ENCODE data around the gene LCMT1. TPM values are rescaled to one million over a fixed set of nuclear protein-coding genes. Genes with fewer than 3 reads are reported as not detected.

Gene LCMT1
- total and polyA plus RNA-seq, 9 of the 15 experiments (the other 6 are each of a cell fraction or from before 2014, with no cell fraction given), result 20.0 to 42.8 (median 32.3) TPM

DNA sequence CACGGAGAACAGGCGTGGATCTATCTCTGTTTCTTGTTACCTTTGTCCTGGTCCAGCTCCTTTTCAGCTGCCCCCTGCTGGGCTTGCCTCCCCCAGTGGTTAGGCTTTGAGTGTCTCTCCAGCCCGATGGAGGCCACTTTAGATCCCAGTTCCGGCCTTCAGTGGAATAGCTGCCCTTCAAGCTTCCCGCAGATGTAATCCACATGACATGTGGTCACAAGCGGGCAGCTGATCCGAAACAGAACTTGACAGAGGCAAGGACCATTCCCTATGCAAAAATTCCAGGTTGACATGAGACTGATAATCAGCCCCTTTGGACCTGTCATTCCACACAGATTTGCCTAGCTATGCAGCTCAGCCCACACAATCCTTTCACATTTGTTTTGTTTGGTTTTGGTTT, 64.6 kb downstream of the LCMT1 start:
- H3K9me1 ChIP-seq (ENCODE audit: control insufficient read depth, insufficient read depth, low read length), result no peaks in the 10 kb centered on the region
- H4K20me1 ChIP-seq (replicated peaks; ENCODE audit: control insufficient read depth, insufficient read depth, low read length), result no peaks in the 10 kb centered on the region
- FAIRE-seq (no peak), ATAC-seq (no peak), DNase-seq (ENCODE audit: extremely low read depth in 1 of 4, low spot score in 3 of 4) (no peak)
- H3K27ac ChIP-seq (ENCODE audit: extremely low read depth, low read depth, low read length), result no peak overlapping the region
- 85% methylated on average over 7 of the region's 7 CpGs for WGBS (ENCODE audit: insufficient coverage, low coverage, missing lambda C conversion rate)
- ChIA-PET POLR2A (interaction anchor here (0.6 to 1.4 kb wide), 5 partner anchors 8 to 1683 kb away, joined by 3 to 5 read pairs (median 3); no protein-coding TSS in a partner anchor), CTCF (ENCODE audit: low intra/inter-chr PET ratio) (no interaction called here)
- intact Hi-C loops (cut with micrococcal nuclease) (no loop called here), in situ Hi-C loops (cut with MboI) (no loop called here)
- no peak overlapping the region for H3K9ac ChIP-seq (ENCODE audit: insufficient read depth in 1 of 2, low read depth in 2 of 2, low read length in 2 of 2)
- no peak overlapping the region for H3K4me2 ChIP-seq (ENCODE audit: insufficient read depth, low read length)
- no TSS peak for BruUV-seq (replicated peaks)
- no peak overlapping the region for H3K4me3 ChIP-seq
- peaks cover 0 to 6% of the 10 kb centered on the region in 2 experiments; a peak in 1 of 5 replicates for H3K4me1 ChIP-seq (replicated peaks in 1 of 2; ENCODE audit: control insufficient read depth in 2 of 2, insufficient read depth in 2 of 2, low read length in 2 of 2)
- no peak overlapping the region for H2AFZ ChIP-seq (ENCODE audit: low read depth, low read length)
- no peaks in the 10 kb centered on the region for H3K27me3 ChIP-seq (ENCODE audit: control insufficient read depth in 2 of 2, insufficient read depth in 2 of 2, low read length in 2 of 2)
- TF ChIP-seq EZH2 (IDR thresholded peaks at IDR 0.05; ENCODE audit: borderline replicate concordance, low read depth, low read length), result no peak
- TF ChIP-seq MYBL2 (IDR thresholded peaks at IDR 0.05; ENCODE audit: low read depth), result no peak
- TF ChIP-seq MYBL2 (CRISPR knock-in tag; IDR thresholded peaks at IDR 0.05; ENCODE audit: borderline replicate concordance), result no peak
- TF ChIP-seq MAFK (IDR thresholded peaks at IDR 0.05; ENCODE audit: low read length), result no peak
- TF ChIP-seq ZNF431 (CRISPR knock-in tag; IDR thresholded peaks at IDR 0.05), result no peak
- TF ChIP-seq, protein P1, sequence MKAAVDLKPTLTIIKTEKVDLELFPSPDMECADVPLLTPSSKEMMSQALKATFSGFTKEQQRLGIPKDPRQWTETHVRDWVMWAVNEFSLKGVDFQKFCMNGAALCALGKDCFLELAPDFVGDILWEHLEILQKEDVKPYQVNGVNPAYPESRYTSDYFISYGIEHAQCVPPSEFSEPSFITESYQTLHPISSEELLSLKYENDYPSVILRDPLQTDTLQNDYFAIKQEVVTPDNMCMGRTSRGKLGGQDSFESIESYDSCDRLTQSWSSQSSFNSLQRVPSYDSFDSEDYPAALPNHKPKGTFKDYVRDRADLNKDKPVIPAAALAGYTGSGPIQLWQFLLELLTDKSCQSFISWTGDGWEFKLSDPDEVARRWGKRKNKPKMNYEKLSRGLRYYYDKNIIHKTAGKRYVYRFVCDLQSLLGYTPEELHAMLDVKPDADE (conservative IDR thresholded peaks at IDR 0.05; ENCODE audit: control insufficient read depth, low read depth, low read length), result no peak
- no peak for TF ChIP-seq CBX3 (IDR thresholded peaks at IDR 0.05; ENCODE audit: borderline replicate concordance in 1 of 2, low read length in 2 of 2)
- no peak for TF ChIP-seq CHD2 (IDR thresholded peaks at IDR 0.05; ENCODE audit: low read depth, low read length)
- TF ChIP-seq SMARCB1 (IDR thresholded peaks at IDR 0.05; ENCODE audit: insufficient read length, low read depth), result no peak
- no peak for TF ChIP-seq SMARCA5 (IDR thresholded peaks at IDR 0.05)
- TF ChIP-seq, protein P2, sequence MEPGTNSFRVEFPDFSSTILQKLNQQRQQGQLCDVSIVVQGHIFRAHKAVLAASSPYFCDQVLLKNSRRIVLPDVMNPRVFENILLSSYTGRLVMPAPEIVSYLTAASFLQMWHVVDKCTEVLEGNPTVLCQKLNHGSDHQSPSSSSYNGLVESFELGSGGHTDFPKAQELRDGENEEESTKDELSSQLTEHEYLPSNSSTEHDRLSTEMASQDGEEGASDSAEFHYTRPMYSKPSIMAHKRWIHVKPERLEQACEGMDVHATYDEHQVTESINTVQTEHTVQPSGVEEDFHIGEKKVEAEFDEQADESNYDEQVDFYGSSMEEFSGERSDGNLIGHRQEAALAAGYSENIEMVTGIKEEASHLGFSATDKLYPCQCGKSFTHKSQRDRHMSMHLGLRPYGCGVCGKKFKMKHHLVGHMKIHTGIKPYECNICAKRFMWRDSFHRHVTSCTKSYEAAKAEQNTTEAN (CRISPR knock-in tag; IDR thresholded peaks at IDR 0.05), result no peak
- TF ChIP-seq, protein P3, sequence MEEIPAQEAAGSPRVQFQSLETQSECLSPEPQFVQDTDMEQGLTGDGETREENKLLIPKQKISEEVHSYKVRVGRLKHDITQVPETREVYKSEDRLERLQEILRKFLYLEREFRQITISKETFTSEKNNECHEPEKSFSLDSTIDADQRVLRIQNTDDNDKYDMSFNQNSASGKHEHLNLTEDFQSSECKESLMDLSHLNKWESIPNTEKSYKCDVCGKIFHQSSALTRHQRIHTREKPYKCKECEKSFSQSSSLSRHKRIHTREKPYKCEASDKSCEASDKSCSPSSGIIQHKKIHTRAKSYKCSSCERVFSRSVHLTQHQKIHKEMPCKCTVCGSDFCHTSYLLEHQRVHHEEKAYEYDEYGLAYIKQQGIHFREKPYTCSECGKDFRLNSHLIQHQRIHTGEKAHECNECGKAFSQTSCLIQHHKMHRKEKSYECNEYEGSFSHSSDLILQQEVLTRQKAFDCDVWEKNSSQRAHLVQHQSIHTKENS (CRISPR knock-in tag; IDR thresholded peaks at IDR 0.05), result no peak
- TF ChIP-seq RUNX1 (IDR thresholded peaks at IDR 0.05; ENCODE audit: low read depth), result no peak
- no peak for TF ChIP-seq HDAC1 (IDR thresholded peaks at IDR 0.05)
- TF ChIP-seq TGIF2 (CRISPR knock-in tag; IDR thresholded peaks at IDR 0.05), result no peak
- no peak for TF ChIP-seq ZNF347 (CRISPR knock-in tag; IDR thresholded peaks at IDR 0.05; ENCODE audit: low read depth)
- TF ChIP-seq ZFP36 (IDR thresholded peaks at IDR 0.05; ENCODE audit: low read depth, low read length, partially characterized antibody), result no peak
- H3K9me3 ChIP-seq (replicated peaks; ENCODE audit: control insufficient read depth, insufficient read depth, low read depth, low read length), result no peaks in the 10 kb centered on the region
- H3K79me2 ChIP-seq (ENCODE audit: control insufficient read depth, insufficient read depth, low read length), result no peaks in the 10 kb centered on the region
- peaks cover 20% of the 10 kb centered on the region; the same call in 2 of the 3 replicates for H3K36me3 ChIP-seq (ENCODE audit: control insufficient read depth, insufficient read depth, low read length)

Measured in K562 (cell line).